Measurements from ENCODE around the gene RGMB. TPM values are rescaled to one million over a fixed set of nuclear protein-coding genes. Genes with fewer than 3 reads are reported as not detected.
A peak's percentile ranks its signal among the peaks of the same experiment; 100 is the strongest.
"Not testable (repeated sequence)": the region's sequence is repeated elsewhere in the genome, so short reads cannot be mapped to it uniquely, and the experiment has no call there.

The RGMB gene
- polyA plus RNA-seq (2013, experiment 1 of 2; ENCODE audit: insufficient read length): 51.1 TPM
- polyA plus RNA-seq (2013, experiment 2 of 2; ENCODE audit: insufficient read length): 50.3 TPM

DNA sequence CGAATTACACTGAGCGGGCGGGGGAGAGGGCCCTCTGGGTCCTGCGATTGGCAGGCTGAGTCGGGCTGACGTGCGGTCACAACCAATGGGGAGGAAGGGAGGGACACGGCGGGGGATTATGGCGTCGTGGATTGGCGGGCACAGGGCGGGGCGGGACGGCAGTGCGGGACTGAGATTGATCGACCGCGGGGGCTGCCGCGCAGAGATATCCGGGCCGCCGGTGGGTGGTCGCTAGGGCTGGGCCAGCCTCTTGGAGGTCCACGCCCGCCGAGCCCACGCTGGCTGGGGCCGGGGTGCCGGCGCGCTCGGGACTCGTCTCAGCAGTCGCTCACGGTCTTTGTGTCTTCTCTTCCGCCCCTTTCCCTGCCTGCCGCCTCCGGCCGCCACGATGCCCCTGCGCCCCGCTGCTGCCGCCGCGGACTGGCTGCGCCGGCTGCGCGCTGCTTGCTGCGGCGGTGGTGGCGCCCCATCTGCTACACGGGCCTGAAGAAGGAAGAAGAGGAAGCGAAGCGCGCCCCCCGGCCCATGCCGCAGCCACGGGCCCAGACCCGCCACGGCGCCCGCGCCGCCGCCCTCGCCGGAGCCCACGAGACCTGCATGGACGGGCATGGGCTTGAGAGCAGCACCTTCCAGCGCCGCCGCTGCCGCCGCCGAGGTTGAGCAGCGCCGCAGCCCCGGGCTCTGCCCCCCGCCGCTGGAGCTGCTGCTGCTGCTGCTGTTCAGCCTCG lies at the start of gene RGMB:
Gene RGMB, plus strand, starts transcription at position 200 of the 728 bp plus-strand sequence. Its CDS starts 408 bp downstream, at position 608.
- peak; percentile 100 for DNase-seq

GRCh38 chr5:98726258-98726657 lies 47.2 kb upstream of the RGMB start:
- no peak for DNase-seq

- DNase-seq: peak; percentile 13
Observed at GRCh38 chr5:98727686-98728085, 45.8 kb upstream of the RGMB start.

- no peak for DNase-seq
Observed at GRCh38 chr5:98734646-98735045, 38.8 kb upstream of the RGMB start.

DNA sequence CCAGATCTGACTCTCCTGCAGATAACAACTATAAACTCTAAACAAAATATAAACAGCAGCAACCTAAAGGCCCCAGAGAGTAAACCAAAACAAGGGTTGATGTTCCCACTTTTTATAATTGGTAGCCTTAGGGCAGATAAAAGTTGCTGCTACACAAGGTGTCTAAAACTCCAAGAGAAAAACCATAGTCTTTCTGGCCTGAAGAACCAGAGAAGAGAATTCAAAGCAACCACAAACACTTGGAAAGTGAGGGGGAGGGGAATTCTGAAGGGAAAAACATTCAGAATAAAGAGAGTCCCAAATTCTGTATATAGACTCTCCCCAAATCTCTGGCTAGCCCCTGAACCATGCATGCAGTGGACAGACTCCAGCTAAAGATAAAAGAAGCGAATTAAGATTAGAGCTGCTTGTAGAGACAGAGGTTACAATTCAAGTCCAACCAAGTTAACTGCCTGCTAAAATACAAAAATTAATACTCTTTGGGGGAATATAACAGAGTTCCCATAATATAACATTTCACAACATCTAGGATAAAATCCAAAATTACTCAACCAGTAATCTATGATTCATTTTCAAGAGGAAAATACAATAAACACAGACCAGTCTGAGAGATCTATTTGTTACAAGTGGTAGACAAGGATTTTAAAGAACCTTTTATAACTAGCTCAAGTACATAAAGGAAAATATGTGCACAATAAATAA lies 37.5 kb upstream of the RGMB start:
- DNase-seq: peak; percentile 15

DNA sequence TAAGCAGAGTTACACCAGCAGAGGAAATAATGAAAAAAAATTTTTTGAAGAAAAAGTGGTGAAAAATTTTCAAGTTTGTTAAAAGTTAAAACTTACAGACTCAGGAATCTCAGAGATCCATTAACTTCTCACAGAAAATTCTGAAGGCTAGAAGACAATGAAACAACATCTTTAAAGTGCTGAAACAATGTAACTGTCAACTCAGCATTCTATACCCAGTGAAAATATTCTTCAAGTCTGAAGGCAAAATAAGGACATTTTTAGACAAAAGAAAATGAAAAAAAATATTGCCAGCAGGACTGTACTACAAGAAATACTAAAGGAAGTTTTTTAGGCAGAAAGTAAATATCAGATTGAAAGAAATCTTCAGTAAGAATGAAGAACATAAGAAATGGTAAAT lies 36.7 kb upstream of the RGMB start:
- DNase-seq: no peak

DNA sequence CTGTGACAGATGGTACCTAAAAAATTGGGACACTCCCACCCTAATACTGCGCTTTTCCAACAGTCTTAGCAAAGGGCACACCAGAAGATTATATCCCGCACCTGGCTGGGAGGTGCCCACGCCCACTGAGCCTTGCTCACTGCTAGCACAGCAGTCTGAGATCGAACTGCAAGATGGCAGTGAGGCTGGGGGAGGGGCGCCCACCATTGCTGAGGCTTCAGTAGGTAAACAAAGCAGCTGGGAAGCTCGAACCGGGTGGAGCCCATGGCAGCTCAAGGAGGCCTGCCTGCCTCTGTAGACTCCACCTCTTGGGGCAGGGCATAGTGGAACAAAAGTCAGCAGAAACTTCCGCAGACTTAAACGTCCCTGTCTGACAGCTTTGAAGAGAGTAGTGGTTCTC lies 36.0 kb upstream of the RGMB start:
- not testable (repeated sequence) for DNase-seq

DNA sequence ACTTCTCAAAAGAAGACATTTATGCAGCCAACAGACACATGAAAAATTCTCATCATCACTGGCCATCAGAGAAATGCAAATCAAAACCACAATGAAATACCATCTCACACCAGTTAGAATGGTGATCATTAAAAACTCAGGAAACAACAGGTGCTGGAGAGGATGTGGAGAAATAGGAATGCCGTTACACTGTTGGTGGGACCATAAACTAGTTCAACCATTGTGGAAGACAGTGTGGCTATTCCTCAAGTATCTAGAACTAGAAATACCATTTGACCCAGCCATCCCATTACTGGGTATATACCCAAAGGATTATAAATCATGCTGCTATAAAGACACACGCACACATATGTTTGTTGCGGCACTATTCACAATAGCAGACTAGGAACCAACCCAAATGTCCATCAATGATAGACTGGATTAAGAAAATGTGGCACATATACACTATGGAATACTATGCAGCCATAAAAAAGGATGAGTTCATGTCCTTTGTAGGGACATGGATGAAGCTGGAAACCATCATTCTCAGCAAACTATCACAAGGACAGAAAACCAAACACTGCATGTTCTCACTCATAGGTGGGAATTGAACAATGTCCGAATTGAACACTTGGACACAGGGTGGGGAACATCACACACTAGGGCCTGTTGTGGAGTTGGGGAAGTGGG lies 34.8 kb upstream of the RGMB start:
- not testable (repeated sequence) for DNase-seq

GRCh38 chr5:98741926-98742325 lies 31.5 kb upstream of the RGMB start:
- DNase-seq: no peak

GRCh38 chr5:98742396-98743073 lies 30.9 kb upstream of the RGMB start:
- DNase-seq: peak; percentile 40

GRCh38 chr5:98748259-98748658 lies 25.2 kb upstream of the RGMB start:
- not testable (repeated sequence) for DNase-seq

DNA sequence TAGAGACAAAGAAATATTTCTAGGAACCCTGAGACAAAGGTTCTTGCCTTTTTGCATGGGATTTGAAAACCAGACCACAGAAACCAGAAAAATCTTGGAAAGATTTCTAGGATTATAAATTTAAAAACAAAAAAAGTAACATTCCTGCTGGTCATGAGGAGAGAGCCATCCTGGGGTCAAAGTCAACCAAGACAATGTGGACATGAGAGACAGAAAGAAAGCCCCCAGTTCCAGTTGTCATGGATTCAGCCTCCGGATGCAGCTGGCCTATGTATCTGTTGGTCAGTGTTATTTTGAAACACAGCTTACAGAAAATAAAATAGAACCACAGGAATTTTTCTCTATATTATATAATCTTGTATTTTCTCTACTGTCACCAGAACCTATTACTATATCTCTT lies 24.4 kb upstream of the RGMB start:
- DNase-seq: no peak

GRCh38 chr5:98750693-98751092 lies 22.8 kb upstream of the RGMB start:
- DNase-seq: peak; percentile 14

DNA sequence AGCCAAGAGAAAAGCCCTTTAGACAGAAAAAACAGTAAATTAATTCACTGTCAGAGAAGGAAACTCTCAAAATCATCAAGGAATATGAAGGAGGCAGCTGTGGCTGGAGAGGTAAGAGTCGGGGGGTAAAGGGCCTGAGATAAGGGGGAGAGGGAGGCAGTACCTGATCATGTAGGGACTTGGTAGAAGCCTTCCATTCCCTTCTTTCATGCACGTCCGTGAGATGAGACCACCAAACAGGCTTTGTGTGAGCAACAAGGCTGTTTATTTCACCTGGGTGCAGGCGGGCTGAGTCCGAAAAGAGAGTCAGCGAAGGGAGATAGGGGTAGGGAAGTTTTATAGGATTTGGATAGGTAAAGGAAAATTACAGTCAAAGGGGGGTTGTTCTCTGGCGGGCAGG lies 21.1 kb upstream of the RGMB start:
- not testable (repeated sequence) for DNase-seq

DNA sequence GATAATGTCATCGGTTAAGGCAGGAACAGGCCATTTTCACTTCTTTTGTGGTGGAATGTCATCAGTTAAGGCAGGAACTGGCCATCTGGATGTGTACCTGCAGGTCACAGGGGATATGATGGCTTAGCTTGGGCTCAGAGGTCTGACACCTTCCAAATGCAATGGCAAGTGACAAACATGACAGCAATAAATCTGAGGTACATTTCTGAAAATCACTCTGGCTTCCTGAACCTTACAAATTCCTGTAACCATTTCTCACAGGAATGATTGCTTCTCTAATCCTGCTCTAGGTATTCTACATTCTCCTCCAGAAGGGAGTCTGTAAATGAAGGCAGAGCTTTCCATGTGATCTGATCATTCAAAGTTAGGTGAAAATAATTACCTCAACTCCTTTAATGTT lies 20.7 kb upstream of the RGMB start:
- DNase-seq: not testable (repeated sequence)

- no peak for DNase-seq
Observed at GRCh38 chr5:98753507-98753906, 20.0 kb upstream of the RGMB start.

DNA sequence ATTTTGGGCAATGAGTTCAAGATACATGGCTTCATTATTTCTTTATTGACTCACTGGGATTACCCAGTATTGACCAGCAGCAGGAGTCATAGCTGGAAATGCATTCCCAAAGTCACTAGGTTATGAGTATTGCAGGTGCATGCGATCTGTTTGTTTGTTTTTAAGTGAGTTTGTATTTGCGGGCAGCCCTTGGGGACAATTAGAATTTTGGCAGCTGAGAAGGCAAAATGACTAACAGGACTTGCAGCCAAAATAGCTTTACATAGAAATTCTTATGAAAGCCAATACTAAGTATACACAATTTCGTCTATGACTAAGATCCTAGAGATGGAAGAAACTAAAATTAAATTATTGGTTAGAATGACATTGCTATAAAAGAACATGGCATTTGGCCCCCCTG lies 18.1 kb upstream of the RGMB start:
- peak; percentile 79 for DNase-seq

GRCh38 chr5:98757978-98758377 lies 15.5 kb upstream of the RGMB start:
- DNase-seq: no peak

DNA sequence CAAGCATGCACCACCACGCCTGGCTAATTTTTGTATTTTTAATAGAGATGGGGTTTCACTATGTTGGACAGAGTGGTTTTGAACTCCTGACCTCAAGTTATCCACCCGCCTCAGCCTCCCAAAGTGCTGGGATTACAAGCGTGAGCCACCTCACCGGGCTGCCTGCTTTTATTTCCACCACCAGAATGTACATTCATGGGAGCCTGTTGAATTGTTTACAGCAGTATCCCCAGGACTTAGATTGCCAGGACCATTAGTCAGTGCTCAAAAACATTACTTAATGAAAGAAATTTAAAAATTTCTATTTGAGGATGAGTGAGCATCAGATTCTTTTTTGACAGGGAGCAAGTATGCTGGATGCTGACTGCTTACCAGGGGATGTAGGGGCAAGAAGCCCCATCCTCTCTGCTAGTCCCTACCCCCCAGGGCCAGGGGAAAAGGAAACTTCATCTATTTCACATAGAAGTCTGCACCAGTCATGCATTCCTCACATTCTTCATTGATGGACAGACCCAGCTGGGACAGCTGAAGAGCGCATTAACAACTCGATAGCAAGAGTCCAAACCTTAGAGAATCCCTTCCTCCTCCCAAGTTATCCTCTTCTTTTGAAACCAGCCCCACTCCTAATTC lies 10.3 kb upstream of the RGMB start:
- peak; percentile 98 for DNase-seq

DNA sequence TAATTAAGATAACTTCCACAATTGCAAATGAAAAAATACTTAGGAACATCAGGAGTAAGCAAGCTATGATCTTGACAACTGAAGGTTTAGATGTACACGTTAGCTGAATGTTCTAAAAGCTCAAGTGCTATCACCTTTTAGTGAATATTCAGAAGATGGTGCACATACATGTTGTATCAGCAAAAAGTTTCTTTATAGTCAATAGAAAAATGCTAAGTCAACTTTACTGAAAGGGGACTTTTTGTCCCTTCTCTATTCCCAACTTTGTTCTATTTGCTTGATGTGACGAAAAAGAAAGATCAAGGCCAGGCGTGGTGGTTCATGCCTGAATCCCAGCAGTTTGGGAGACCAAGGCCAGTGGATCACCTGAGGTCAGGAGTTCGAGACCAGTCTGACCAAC lies 7.6 kb upstream of the RGMB start:
- no peak for DNase-seq

- DNase-seq: no peak
Observed at GRCh38 chr5:98767581-98767980, 5.9 kb upstream of the RGMB start.
